ENCODE results near the gene DPYD.

- TF ChIP-seq SREBF2 (CRISPR knock-in tag; IDR thresholded peaks at IDR 0.05) (no peak), CTCF (IDR thresholded peaks at IDR 0.05 in 2 of 3, conservative IDR thresholded peaks at IDR 0.05 in 1 of 3; ENCODE audit: insufficient read depth in 2 of 3, low read depth in 1 of 3, low read length in 3 of 3) (no peak), ARID3A (IDR thresholded peaks at IDR 0.05; ENCODE audit: borderline replicate concordance, low read depth, low read length) (no peak), POLR2AphosphoS5 (IDR thresholded peaks at IDR 0.05; ENCODE audit: control insufficient read depth, insufficient read depth, low read depth, low read length) (no peak), TRIM25 (IDR thresholded peaks at IDR 0.05; ENCODE audit: borderline replicate concordance) (no peak), GTF2B (IDR thresholded peaks at IDR 0.05; ENCODE audit: extremely low read depth, insufficient read length) (no peak), CSDE1 (IDR thresholded peaks at IDR 0.05) (no peak), TAL1 (IDR thresholded peaks at IDR 0.05) (no peak), CEBPB (tag; IDR thresholded peaks at IDR 0.05) (no peak), GATAD2A (IDR thresholded peaks at IDR 0.05) (no peak)
Measured at GRCh38 chr1:97647776-97648175, 273.1 kb downstream of the DPYD start.
